Nephron progenitor cell (in vitro differentiated cells): Measurements from ENCODE around the gene TLR5.

ENCODE experiments used
- DNase-seq: peaks from one replicate; pipeline ENCODE4 v3.0.0; 2021
- H3K27ac Mint-ChIP-seq: 2 replicates; pipeline ENCODE4 v1.8.0; 2021; ENCODE audit warnings: mild to moderate bottlenecking, moderate library complexity, mixed read lengths
- H3K27me3 Mint-ChIP-seq: 2 replicates; pipeline ENCODE4 v1.8.0; 2021; ENCODE audit warnings: mild to moderate bottlenecking, low read depth, mixed read lengths; ENCODE audit not compliant: poor library complexity
- H3K36me3 Mint-ChIP-seq: 2 replicates; pipeline ENCODE4 v1.8.0; 2021; ENCODE audit warnings: low read depth, mixed read lengths
- H3K4me1 Mint-ChIP-seq: 2 replicates; pipeline ENCODE4 v1.8.0; 2021; ENCODE audit warnings: mixed read lengths
- H3K4me3 Mint-ChIP-seq: 2 replicates; pipeline ENCODE4 v1.8.0; 2021; ENCODE audit warnings: mild to moderate bottlenecking, moderate library complexity, mixed read lengths
- H3K9me3 Mint-ChIP-seq: 2 replicates; pipeline ENCODE4 v1.8.0; 2021; ENCODE audit warnings: mild to moderate bottlenecking, moderate library complexity, mixed read lengths
- TF ChIP-seq, protein P1 (sequence below): fragments of 200-600 bp; sonication (generic); IDR thresholded peaks from 2 replicates; pipeline ENCODE4 v1.5.0; 2021; ENCODE audit warnings: antibody characterized with exemption

Gene TLR5

GRCh38 chr1:223074445-223075300, 68.4 kb downstream of the TLR5 start:
- H3K9me3 Mint-ChIP-seq = no peaks in the 10 kb centered on the region
- TF ChIP-seq, protein P1, sequence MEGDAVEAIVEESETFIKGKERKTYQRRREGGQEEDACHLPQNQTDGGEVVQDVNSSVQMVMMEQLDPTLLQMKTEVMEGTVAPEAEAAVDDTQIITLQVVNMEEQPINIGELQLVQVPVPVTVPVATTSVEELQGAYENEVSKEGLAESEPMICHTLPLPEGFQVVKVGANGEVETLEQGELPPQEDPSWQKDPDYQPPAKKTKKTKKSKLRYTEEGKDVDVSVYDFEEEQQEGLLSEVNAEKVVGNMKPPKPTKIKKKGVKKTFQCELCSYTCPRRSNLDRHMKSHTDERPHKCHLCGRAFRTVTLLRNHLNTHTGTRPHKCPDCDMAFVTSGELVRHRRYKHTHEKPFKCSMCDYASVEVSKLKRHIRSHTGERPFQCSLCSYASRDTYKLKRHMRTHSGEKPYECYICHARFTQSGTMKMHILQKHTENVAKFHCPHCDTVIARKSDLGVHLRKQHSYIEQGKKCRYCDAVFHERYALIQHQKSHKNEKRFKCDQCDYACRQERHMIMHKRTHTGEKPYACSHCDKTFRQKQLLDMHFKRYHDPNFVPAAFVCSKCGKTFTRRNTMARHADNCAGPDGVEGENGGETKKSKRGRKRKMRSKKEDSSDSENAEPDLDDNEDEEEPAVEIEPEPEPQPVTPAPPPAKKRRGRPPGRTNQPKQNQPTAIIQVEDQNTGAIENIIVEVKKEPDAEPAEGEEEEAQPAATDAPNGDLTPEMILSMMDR = no peak
- H3K4me3 Mint-ChIP-seq = no peak overlapping the region
- DNase-seq = no peak
- H3K27me3 Mint-ChIP-seq = peaks cover 7% of the 10 kb centered on the region
- no peaks in the 10 kb centered on the region for H3K36me3 Mint-ChIP-seq
- peak overlapping the region; percentile 68 for H3K27ac Mint-ChIP-seq
- peaks cover 49% of the 10 kb centered on the region for H3K4me1 Mint-ChIP-seq

DNA sequence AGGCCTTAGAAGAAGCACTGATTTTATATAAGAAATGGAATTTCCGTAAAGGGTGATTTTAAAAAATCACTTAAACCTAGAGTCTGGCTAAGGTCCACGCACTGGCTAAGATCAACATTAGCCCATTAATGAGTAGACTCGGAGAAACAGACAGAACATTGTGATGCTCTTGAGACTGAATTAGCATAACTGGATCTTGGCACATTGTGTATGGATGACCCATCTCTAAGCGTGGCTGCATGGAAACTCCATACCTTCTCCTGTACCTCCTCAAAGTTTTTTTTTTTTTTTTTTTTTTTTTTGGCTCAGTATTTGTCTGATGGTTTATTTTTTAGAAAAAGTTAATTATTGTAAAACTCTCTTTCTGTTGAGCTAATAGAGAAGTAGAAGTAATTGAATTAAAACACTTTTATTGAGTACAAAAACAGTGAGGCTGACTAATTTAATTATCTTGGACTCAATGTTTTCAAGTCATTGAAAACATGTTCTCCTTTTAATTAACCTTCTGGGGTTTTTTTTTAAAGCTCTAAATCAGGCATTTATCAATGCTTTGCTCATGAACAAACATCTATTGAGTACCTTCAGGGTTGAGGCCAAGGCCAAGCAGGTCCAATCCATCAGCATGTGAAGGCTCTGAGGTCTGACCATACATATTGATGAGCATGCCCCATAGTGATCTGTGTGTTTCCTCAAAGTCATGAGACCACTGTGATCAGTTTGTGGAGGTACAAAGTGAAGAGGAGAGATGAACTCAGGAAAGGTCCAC, 74.0 kb downstream of the TLR5 start:
- TF ChIP-seq, protein P1 = no peak
- no peaks in the 10 kb centered on the region for H3K9me3 Mint-ChIP-seq
- no peaks in the 10 kb centered on the region for H3K36me3 Mint-ChIP-seq
- peaks cover 6% of the 10 kb centered on the region for H3K4me1 Mint-ChIP-seq
- no peak overlapping the region for H3K27ac Mint-ChIP-seq
- DNase-seq = no peak
- peaks cover 8% of the 10 kb centered on the region for H3K27me3 Mint-ChIP-seq
- H3K4me3 Mint-ChIP-seq = no peak overlapping the region

- H3K27me3 Mint-ChIP-seq = peaks cover 7% of the 10 kb centered on the region
- no peak overlapping the region for H3K27ac Mint-ChIP-seq
- no peaks in the 10 kb centered on the region for H3K9me3 Mint-ChIP-seq
- TF ChIP-seq, protein P1 = no peak
- no peaks in the 10 kb centered on the region for H3K36me3 Mint-ChIP-seq
- DNase-seq = no peak
- no peaks in the 10 kb centered on the region for H3K4me1 Mint-ChIP-seq
- no peak overlapping the region for H3K4me3 Mint-ChIP-seq
Observed at GRCh38 chr1:223067914-223068313, 75.1 kb downstream of the TLR5 start.

DNA sequence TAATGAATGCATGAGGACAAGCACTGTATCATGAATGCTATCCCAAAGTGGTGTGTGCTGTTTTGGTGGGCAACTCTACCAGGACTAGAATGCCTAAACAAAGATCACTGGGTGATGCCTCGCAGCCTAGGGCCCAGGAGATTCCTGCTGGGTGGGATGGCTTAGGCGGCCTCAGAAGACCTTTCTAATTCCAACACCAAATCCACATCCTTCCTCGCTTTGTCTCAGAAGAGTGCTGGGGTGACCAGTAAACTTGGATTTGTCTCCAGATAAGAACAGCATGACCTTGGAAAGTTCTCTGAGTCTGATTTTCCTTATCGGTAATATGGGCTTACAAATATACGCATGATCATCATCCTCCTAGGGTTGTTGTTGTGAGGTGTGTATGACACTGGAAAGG, 76.6 kb downstream of the TLR5 start:
- TF ChIP-seq, protein P1 = no peak
- Mint-ChIP-seq H3K27ac (no peak overlapping the region), H3K4me3 (no peak overlapping the region), H3K4me1 (no peaks in the 10 kb centered on the region), H3K27me3 (peaks cover 8% of the 10 kb centered on the region), H3K9me3 (no peaks in the 10 kb centered on the region), H3K36me3 (no peaks in the 10 kb centered on the region)
- DNase-seq = no peak

DNA sequence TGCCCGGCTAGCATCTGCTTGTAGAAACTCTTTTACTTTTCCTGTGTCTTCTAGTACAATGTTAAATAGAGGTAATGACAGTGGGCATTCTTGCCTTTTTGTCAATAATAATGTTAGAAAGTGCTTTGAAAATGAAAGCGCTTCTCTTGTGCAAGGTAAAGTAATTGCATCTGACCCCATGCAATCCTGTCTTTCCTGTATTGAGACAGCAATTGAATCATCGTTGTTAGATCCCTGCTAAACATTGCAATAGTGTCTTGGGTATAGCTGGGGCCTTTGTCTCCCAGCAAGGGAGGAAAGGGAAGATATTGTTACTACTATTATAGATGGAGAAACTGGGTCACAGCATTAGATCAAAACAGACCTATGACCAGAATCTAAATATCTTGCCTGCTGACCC, 80.9 kb downstream of the TLR5 start:
- H3K4me1 Mint-ChIP-seq = no peaks in the 10 kb centered on the region
- no peak overlapping the region for H3K4me3 Mint-ChIP-seq
- DNase-seq = no peak
- no peaks in the 10 kb centered on the region for H3K36me3 Mint-ChIP-seq
- no peaks in the 10 kb centered on the region for H3K9me3 Mint-ChIP-seq
- TF ChIP-seq, protein P1 = no peak
- peaks cover 16% of the 10 kb centered on the region for H3K27me3 Mint-ChIP-seq
- no peak overlapping the region for H3K27ac Mint-ChIP-seq
